Suppressor macrophage treated with lipopolysaccharide for 4 hours (primary cell): ENCODE results near the gene RNU1-3.
"Not testable (repeated sequence)": the region's sequence is repeated elsewhere in the genome, so short reads cannot be mapped to it uniquely, and the experiment has no call there.

Source experiments
- DNase-seq: peaks from one replicate; pipeline ENCODE4 v3.0.0-alpha.2; 2020

The RNU1-3 gene

DNA sequence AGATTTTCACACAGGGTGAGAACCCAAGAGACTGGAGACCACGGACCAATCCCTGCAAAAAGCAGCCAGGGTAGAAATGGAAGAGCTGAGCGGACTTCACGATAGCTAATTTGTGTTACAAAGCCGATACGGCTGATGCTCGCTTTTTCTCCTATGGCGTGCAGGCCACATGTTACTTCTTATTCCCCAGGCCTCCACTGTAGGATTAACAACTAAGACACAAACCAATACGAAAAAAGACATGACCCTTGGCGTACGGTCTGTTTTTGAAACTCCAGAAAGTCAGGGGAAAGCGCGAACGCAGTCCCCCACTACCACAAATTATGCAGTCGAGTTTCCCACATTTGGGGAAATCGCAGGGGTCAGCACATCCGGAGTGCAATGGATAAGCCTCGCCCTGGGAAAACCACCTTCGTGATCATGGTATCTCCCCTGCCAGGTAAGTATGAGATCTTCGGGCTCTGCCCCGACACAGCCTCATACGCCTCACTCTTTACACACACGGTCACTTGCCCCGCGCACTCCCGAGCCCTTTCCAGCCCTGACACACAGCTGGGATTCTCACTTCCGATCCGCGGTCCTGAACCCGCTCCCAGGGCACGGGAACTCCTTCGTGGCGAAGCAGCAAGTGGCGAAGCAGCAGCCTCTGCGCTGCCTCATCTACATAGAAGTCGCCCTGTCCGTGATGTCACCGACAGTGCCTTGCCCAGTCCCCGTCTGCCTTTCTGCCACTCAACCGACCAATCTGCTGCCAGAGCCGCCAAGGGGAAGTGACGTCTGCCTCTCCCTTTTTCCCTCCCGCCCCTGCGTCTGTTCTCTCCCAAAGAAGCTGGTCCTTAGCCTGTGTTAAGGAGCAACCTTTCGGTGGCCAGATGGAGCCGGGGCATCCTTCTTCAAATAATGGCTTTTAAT, at the start of gene RNU1-3:
Gene RNU1-3, minus strand, starts transcription at position 447 of the 912 bp plus-strand sequence.
- not testable (repeated sequence) for DNase-seq

GRCh38 chr1:16713480-16713879, 46.7 kb upstream of the RNU1-3 start:
- DNase-seq = not testable (repeated sequence)

DNA sequence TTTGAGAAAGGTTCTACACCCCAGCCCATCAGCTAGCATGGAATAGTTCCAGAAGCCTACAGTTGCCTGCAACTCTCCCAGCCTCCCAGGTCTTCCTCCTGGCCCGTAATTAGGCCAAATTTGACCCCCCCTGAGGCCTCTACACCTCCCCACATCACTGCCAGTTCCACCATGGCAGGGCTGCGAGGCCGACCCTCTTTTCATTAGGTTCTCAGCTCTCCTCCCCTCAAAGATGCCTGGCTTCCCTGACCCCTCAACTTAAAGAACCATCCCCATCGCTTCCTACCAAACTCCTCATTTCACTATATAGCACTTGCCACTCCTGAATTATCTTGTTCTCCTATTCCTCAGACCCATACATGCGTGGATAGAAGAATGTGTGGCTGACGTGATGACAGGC, 46.2 kb upstream of the RNU1-3 start:
- DNase-seq = not testable (repeated sequence)

DNA sequence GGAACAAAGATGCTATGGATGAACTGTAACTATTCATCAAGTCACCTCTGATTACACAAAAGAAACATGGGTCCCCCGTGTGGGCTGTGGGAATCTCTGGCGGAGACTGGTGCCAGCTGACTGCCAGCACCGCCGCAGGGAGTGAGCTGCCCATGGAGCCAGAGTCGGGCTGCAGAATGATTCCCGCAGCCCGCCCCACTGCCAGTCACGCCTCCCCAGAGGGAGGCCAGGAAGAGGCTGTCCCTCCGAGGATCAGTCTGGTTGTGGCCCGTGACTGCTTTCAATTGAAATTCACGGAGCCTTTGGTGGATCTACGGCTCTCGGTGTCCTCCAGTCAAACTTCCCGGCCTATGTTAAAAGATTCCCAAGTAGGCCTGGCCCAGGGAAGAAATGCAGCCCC, 45.8 kb upstream of the RNU1-3 start:
- DNase-seq = not testable (repeated sequence)

- DNase-seq = not testable (repeated sequence)
Observed at GRCh38 chr1:16712131-16712530, 45.4 kb upstream of the RNU1-3 start.

DNA sequence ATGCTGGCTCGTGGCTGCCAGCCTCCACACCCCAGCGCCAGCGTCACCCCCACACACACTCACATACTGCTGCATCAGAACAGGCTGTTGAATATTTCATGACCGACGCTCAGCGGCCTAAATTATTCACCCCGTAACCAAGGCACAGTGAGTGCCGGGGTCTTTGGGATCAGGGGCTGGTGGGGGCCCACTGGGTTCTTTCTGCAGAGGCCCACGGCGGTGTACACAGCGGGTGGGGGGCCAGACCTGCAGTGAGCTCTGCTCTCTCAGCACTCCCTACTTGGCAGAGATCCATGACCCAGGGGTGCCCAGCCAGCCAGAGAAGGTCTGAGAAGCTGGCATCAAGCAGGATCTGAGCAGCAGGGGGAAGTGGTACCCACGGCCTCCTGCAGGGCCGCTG, 43.9 kb upstream of the RNU1-3 start:
- not testable (repeated sequence) for DNase-seq

GRCh38 chr1:16709659-16710087, 42.9 kb upstream of the RNU1-3 start:
- not testable (repeated sequence) for DNase-seq

- DNase-seq = not testable (repeated sequence)
Observed at GRCh38 chr1:16708704-16709103, 42.0 kb upstream of the RNU1-3 start.

DNA sequence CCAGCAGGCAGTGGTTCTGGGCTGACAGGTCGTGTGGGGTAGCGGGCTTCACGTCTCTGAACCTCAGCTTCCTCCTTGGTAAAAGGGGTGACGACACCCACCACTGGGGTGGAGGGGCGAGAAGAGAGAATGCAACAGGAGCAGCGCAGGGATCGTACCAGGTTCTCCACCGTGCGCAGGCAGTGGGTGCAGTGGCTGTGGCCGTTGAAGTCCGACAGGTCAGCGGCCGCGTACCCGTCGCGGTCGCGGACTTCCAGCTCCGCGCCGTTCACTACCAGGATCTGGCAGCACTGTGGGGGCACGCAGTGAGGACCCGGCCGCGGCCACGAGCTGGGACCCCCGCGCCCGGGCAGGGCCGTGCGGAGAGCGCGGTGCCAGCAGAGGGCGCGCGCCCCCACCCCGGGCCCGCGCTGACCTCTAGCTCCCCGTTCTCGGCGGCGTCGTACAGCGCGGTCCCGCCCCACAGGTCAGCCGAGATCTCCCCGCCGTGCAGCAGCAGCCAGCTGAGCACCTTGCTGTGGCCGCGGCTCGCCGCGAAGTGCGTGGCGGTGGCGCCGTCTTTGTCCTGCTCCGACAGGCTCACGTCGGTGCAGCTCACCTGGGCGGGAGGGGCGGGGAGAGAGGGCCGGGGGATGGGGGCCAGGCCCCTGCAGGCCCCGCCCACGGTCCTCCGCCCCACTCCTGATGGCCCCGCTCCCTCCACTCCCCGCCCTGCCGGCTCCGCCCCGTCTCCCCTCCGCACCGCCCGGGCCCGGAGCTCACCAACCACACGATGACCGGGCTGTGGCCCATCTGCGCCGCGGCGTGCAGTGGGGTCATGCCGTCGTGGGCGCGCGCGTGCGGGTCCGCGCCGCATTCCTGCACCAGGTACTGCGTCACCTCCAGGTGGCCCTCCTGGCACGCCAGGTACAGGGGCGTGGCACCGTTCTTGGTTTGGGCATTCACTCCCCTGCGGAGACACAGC, 40.7 kb upstream of the RNU1-3 start:
- DNase-seq = not testable (repeated sequence)

DNA sequence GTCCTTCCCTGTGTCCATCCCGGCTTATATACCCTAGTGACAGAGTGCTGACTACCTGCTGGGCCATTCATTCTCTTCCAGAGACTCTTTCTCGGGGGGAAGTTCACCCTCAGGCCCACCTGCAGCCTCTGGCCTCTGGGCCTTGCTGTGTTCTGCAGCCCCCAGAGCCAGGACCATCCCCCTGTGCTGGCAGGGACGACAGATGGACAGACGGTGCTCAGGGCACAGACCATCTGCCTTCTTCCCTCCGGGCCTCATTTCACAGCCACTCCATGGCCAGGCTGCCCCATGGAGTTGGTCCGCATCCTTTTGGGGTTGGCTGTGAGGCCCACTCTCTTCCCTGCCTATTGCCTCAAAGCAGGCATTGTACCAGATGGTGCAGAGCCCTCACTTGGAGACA, 39.6 kb upstream of the RNU1-3 start:
- not testable (repeated sequence) for DNase-seq

DNA sequence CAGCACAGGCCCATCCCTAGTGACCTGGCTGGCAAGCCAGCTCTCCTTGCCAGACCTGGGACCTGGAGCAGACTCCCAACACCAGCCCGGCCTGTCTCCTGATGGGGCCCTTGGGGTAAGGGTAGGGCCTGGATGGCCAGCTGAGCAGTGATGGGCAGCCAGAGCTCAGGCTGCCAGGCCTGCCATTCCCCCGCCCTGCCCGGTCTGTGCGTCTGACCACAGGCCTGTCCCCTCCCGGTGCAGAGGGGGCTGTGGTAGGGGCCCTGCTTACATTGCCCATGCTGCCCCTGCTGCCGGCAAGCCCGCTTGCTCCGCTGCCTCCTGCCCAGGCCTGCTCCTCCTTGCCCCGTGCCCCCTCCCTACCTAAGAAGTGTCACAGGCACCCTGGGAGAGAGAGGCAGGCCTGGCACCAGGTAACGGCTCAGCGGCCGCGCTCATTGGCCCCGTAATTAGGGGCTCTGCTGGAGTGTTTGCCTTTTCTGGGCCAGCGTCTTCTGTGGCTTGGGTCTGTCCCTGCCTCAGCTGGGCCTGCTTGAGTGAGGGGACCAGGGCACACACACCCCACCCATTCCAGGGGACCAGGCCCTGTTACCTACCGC, 37.9 kb upstream of the RNU1-3 start:
- not testable (repeated sequence) for DNase-seq

GRCh38 chr1:16704076-16704475, 37.3 kb upstream of the RNU1-3 start:
- not testable (repeated sequence) for DNase-seq

- DNase-seq = not testable (repeated sequence)
Observed at GRCh38 chr1:16703602-16704001, 36.9 kb upstream of the RNU1-3 start.

GRCh38 chr1:16703141-16703540, 36.4 kb upstream of the RNU1-3 start:
- not testable (repeated sequence) for DNase-seq

- not testable (repeated sequence) for DNase-seq
Observed at GRCh38 chr1:16702280-16702679, 35.5 kb upstream of the RNU1-3 start.

DNA sequence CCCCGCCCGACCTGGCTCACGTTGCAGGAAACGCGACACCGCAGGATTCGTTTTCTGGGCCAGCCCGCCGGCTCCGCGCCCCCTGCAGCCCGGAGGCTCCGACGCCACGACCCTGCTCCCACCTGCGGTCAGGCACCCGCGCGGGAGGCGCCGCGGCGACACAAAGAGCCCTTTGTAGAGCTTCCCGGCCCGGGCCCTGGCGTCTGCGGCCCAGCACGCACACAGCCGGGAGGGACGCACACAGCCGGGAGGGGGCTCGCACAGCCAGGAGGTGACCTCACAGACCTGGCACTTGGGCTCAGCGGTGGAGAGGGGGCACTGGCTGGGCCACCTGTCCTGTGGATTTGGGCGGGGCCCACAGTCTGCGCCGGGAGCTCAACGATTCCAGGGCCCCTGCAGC, 34.4 kb upstream of the RNU1-3 start:
- DNase-seq = not testable (repeated sequence)

DNA sequence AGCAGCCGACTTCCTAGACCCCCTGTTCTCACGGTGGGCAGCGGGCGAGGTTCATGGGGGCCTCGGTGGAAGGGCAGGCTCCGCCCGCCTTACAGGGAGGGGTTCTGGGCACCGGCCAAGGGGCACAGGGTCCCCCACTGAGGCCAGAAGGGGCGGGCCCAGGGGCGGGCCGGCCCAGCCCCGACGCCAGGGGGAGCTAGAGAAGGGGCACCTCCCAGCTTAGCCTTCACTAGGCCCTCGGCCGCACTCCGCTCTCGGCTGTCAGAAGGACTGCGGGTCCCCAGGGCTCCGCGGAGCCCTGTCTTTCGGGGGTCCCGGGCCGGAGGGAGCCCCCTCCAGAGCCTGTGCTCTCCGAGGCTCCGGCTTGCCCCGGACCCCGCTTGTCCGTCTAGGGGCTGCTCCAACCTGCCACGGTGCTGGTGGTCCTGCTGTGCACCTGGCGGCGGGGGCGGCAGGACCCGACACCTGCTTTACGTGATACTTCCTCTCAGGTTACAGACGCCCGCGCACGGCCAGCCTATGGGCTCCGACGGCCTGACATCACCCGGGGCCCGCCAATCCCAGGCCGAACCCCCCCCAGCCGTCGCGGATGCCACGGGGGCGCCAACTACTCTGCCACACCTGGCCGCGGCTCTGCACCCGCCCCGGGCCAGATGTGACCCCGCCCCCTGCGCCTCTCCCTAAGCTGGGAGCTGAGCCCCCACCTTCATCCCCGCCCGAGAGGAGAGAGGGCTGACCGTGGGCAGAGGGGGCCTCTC, 33.6 kb upstream of the RNU1-3 start:
- DNase-seq = not testable (repeated sequence)

- not testable (repeated sequence) for DNase-seq
Observed at GRCh38 chr1:16699440-16699839, 32.7 kb upstream of the RNU1-3 start.

GRCh38 chr1:16697152-16697551, 30.4 kb upstream of the RNU1-3 start:
- DNase-seq = not testable (repeated sequence)

DNA sequence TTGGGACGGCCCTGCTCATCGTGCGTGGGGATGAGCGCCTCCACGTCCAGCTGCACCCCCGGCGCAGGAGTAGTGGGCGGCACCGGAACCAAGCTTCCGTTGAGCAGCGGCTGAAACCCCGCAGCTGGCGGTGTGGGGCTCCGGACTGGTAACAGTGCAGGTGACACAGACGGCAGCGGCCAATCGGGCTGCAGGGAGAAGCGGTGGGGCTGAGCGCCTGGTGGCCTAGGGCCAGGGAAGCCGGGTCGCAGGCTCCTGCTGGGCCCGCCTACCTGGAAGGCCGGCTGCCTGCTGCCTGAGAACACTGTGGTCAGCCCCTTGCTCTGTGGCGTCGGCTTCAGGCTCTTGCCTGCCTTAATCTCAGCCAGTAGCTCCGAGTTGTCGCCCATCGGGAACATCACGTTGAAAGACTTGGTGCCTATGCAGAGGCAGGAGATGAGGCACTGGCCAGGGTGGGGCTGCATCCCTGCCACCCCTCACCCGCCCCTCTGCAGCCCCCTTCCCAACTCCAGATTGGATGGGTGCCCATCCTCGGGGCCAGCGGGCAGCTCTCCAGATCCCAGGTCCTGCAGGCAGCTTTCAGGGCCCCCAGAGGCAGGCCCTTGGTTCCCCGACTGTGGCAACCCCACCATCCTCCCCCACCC, 29.9 kb upstream of the RNU1-3 start:
- DNase-seq = not testable (repeated sequence)

GRCh38 chr1:16694308-16694702, 27.6 kb upstream of the RNU1-3 start:
- DNase-seq = not testable (repeated sequence)
